Measurements from ENCODE around the gene CD70. TPM values are rescaled to one million over a fixed set of nuclear protein-coding genes. Genes with fewer than 3 reads are reported as not detected.
"Not testable (repeated sequence)": the region's sequence is repeated elsewhere in the genome, so short reads cannot be mapped to it uniquely, and the experiment has no call there.

The CD70 gene
- 10 to 100 TPM; 24.6 to 26.2 TPM for total RNA-seq

GRCh38 chr19:6590827-6591319, at the start of gene CD70:
CD70 (minus strand) TSS chr19:6591150; CDS start chr19:6591002, 148 bp downstream.
- Mint-ChIP-seq H3K27ac (peak within 1 kb of the TSS; percentile 78), H3K4me1 (ENCODE audit: low read depth) (peaks cover 67% of the 10 kb centered on the region), H3K4me3 (peak within 1 kb of the TSS; percentile 79), H3K27me3 (peaks cover 44% of the 10 kb centered on the region), H3K36me3 (ENCODE audit: low read depth) (peaks cover 12% of the 10 kb centered on the region), H3K9me3 (no peaks in the 10 kb centered on the region)
- POLR2A ChIA-PET, result interaction anchor here (1.7 kb wide), 1 partner anchor 13 kb away, joined by 5 read pairs; no protein-coding TSS in a partner anchor
- CTCF ChIA-PET, result interaction anchor here (1.1 kb wide), 1 partner anchor 39 kb away, joined by 3 read pairs; no protein-coding TSS in a partner anchor
- DNase-seq (peak; percentile 82), ATAC-seq (peak; percentile 79)
- TF ChIP-seq CTCF (IDR thresholded peaks at IDR 0.05), result no peak
- intact Hi-C loops (cut with micrococcal nuclease), result loop anchor here (10.0 kb wide), 1 partner anchor 66 kb away; no protein-coding TSS in a partner anchor

- H3K27me3 Mint-ChIP-seq; ATAC-seq; H3K9me3 Mint-ChIP-seq; H3K4me3 Mint-ChIP-seq; DNase-seq; H3K27ac Mint-ChIP-seq; H3K36me3 Mint-ChIP-seq (ENCODE audit: low read depth); intact Hi-C loops (cut with micrococcal nuclease): not testable (repeated sequence)
- H3K4me1 Mint-ChIP-seq (ENCODE audit: low read depth), result peaks cover 40% of the 10 kb centered on the region
- CTCF ChIA-PET, result interaction anchor here (1.2 to 1.6 kb wide), 3 partner anchors 10 to 96 kb away, joined by 3 to 6 read pairs (median 3); no protein-coding TSS in a partner anchor
- POLR2A ChIA-PET, result interaction anchor here (1.6 kb wide), 1 partner anchor 14 kb away, joined by 8 read pairs; no protein-coding TSS in a partner anchor
These were observed 49.4 kb upstream of the CD70 start for GRCh38 chr19:6640333-6640732.

- intact Hi-C loops (cut with micrococcal nuclease), result no loop called here
- no peak overlapping the region for H3K27ac Mint-ChIP-seq
- DNase-seq (peak; percentile 78), ATAC-seq (peak; percentile 88)
- POLR2A ChIA-PET, result interaction anchor here (1.6 kb wide), 1 partner anchor 15 kb away, joined by 8 read pairs; no protein-coding TSS in a partner anchor
- H3K4me3 Mint-ChIP-seq, result no peak overlapping the region
- peaks cover under 1% of the 10 kb centered on the region for H3K36me3 Mint-ChIP-seq (ENCODE audit: low read depth)
- H3K27me3 Mint-ChIP-seq, result no peaks in the 10 kb centered on the region
- H3K9me3 Mint-ChIP-seq, result peaks cover 1% of the 10 kb centered on the region
- peaks cover 38% of the 10 kb centered on the region for H3K4me1 Mint-ChIP-seq (ENCODE audit: low read depth)
- CTCF ChIA-PET, result interaction anchor here (1.1 to 1.6 kb wide), 5 partner anchors 9 to 224 kb away, joined by 3 to 6 read pairs (median 3); no protein-coding TSS in a partner anchor
- no peak for TF ChIP-seq CTCF (IDR thresholded peaks at IDR 0.05)
These were observed 48.5 kb upstream of the CD70 start for GRCh38 chr19:6639439-6639838.

- CTCF ChIA-PET, result interaction anchor here (0.7 to 4.6 kb wide), 21 partner anchors 9 to 311 kb away, joined by 3 to 37 read pairs (median 4); partner anchors contain the start of gene GPR108
- H3K4me3 Mint-ChIP-seq; H3K9me3 Mint-ChIP-seq; POLR2A ChIA-PET; H3K36me3 Mint-ChIP-seq (ENCODE audit: low read depth); ATAC-seq; H3K27me3 Mint-ChIP-seq; H3K27ac Mint-ChIP-seq; DNase-seq: not testable (repeated sequence)
- intact Hi-C loops (cut with micrococcal nuclease), result loop anchor here (2.0 to 5.0 kb wide), 2 partner anchors 116 to 229 kb away; no protein-coding TSS in a partner anchor
- H3K4me1 Mint-ChIP-seq (ENCODE audit: low read depth), result peaks cover 31% of the 10 kb centered on the region
- TF ChIP-seq CTCF (IDR thresholded peaks at IDR 0.05), result peak; percentile 23
These were observed 42.5 kb upstream of the CD70 start for GRCh38 chr19:6633456-6633813.

- CTCF ChIA-PET, result interaction anchor here (0.7 to 4.6 kb wide), 23 partner anchors 9 to 311 kb away, joined by 3 to 37 read pairs (median 5); partner anchors contain the start of gene GPR108
- H3K36me3 Mint-ChIP-seq (ENCODE audit: low read depth); ATAC-seq; H3K4me3 Mint-ChIP-seq; POLR2A ChIA-PET; H3K9me3 Mint-ChIP-seq; H3K27me3 Mint-ChIP-seq; H3K27ac Mint-ChIP-seq: not testable (repeated sequence)
- intact Hi-C loops (cut with micrococcal nuclease), result loop anchor here (2.0 to 5.0 kb wide), 2 partner anchors 116 to 230 kb away; no protein-coding TSS in a partner anchor
- H3K4me1 Mint-ChIP-seq (ENCODE audit: low read depth), result peaks cover 26% of the 10 kb centered on the region
- peak; percentile 71 for DNase-seq
- peak; percentile 80 for TF ChIP-seq CTCF (IDR thresholded peaks at IDR 0.05)
These were observed 42.0 kb upstream of the CD70 start for GRCh38 chr19:6632747-6633455.

Data from activated CD8-positive, alpha-beta T cell treated with anti-CD3 and anti-CD28 coated beads for 36 hours (primary cell).